Breast epithelium (tissue), 4 donors: ENCODE results near the gene ASXL1. TPM values are rescaled to one million over a fixed set of nuclear protein-coding genes. Genes with fewer than 3 reads are reported as not detected.
"Not testable (repeated sequence)": the region's sequence is repeated elsewhere in the genome, so short reads cannot be mapped to it uniquely, and the experiment has no call there.

Experiments
- DNase-seq, 2 donors: peaks; one replicate each; pipeline ENCODE4 v3.0.0-alpha.2; 2019; ENCODE audit warnings: low spot score in 2 of 2
- H3K27ac ChIP-seq, 2 donors: fragments of 200-600 bp; sonication (generic) in 1 of 2; one replicate each; pipeline ENCODE4 v1.5.1; 2016 to 2019; ENCODE audit warnings: mild to moderate bottlenecking in 1 of 2
- H3K27me3 ChIP-seq, 2 donors: fragments of 200-600 bp; sonication (generic) in 1 of 2; one replicate each; pipeline versions ENCODE4 v1.5.1 to v1.6.0; 2017 to 2019; ENCODE audit warnings: control low read depth in 1 of 2, mild to moderate bottlenecking in 1 of 2
- H3K36me3 ChIP-seq: fragments of 200-600 bp; one replicate; pipeline ENCODE4 v1.5.1; 2019
- H3K4me1 ChIP-seq, 2 donors: fragments of 200-600 bp; sonication (generic); one replicate each; pipeline ENCODE4 v1.5.1; 2016 to 2019; ENCODE audit warnings: control low read depth in 1 of 2
- H3K4me3 ChIP-seq, 3 donors: fragments of 200-600 bp; sonication (generic); 1 replicate in 2 of 3; 2 replicates in 1 of 3; pipeline ENCODE4 v1.5.1; 2016 to 2019; ENCODE audit warnings: mild to moderate bottlenecking in 3 of 3, moderate library complexity in 2 of 3
- H3K9me3 ChIP-seq, 2 donors: fragments of 200-600 bp; sonication (generic) in 1 of 2; one replicate each; pipeline ENCODE4 v1.5.1; 2016 to 2019; ENCODE audit warnings: control low read depth in 1 of 2
- CTCF ChIP-seq, 3 donors: fragments of 450-650 bp; IDR thresholded peaks; one replicate each; pipeline ENCODE4 v1.5.1; 2016 to 2017; ENCODE audit warnings: antibody characterized with exemption in 3 of 3, mild to moderate bottlenecking in 3 of 3, moderate library complexity in 3 of 3
- POLR2A ChIP-seq: fragments of 450-650 bp; IDR thresholded peaks from one replicate; pipeline ENCODE4 v1.6.1; 2016; ENCODE audit warnings: antibody characterized with exemption, mild to moderate bottlenecking, moderate library complexity
- POLR2AphosphoS5 ChIP-seq, 3 donors: sonication (generic); formaldehyde crosslinking; IDR thresholded peaks; one replicate each; pipeline ENCODE4 v1.6.1; 2017; ENCODE audit warnings: antibody characterized with exemption in 3 of 3
- intact Hi-C: fragments of 100-400 bp; cut with DNase I; formaldehyde crosslinking; loops from one replicate; pipeline ENCODE4 v1.15.1; 2023; ENCODE audit warnings: low total_unique reads
- total RNA-seq, 3 donors: library from RNA; depleted of rRNA; stranded (reverse); fragments of >200 nt; gene quantifications; one replicate each; pipeline ENCODE4 v1.1.0, GENCODE V29; 2016

The ASXL1 gene
- total RNA-seq, 3 donors from 2014 or later = 73.3 to 102 (median 97.3) TPM

DNA sequence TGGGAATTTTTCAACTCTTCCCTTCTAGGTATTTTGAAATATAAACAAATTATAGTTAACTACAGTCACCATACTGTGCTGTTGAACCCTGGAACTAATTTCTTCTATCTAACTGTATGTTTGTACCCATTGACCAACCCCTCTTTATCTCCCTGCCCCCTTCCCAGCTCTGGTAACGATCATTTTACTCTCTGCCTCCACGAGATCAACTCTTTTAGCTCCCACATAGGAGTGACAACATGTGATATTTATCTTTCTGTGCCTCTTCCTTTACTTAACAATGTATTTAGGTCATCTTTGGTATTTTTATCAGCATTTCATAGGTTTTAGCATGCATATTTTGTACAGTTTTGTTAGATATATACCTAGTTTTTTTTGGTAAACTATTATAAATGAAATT, 45.9 kb downstream of the ASXL1 start:
- Histone ChIP-seq H3K36me3 (peaks cover 4% of the 10 kb centered on the region), H3K4me3 (no peak overlapping the region), H3K27ac (no peak overlapping the region), H3K4me1 (no peaks in the 10 kb centered on the region), H3K9me3 (no peaks in the 10 kb centered on the region), H3K27me3 (no peaks in the 10 kb centered on the region)
- no peak for TF ChIP-seq POLR2A
- no peak for TF ChIP-seq POLR2AphosphoS5 (IDR thresholded peaks at IDR 0.05)
- TF ChIP-seq CTCF (IDR thresholded peaks at IDR 0.05) = no peak
- intact Hi-C loops = no loop called here
- no peak for DNase-seq

DNA sequence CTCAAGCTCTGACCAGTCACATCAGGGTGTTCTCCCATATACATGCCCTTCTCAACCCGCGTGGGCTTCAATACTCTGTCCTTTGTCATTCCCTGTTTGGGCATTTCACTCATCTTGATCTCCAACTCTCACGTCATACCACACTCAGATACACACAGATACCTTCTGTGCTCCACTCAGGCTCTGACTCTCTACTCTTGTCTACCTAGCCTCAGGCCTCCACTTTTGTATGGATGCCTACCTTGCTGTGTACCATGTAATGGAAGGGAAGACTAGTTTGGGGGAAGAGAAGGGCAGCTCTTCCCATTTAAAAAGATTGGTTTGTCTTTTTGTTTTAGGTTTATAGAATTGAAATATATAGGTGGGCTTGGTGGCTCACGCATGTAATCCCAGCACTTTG, 48.6 kb downstream of the ASXL1 start:
- TF ChIP-seq POLR2AphosphoS5 (IDR thresholded peaks at IDR 0.05) (no peak), POLR2A (no peak), CTCF (IDR thresholded peaks at IDR 0.05) (no peak)
- intact Hi-C loops = no loop called here
- Histone ChIP-seq H3K4me1 (no peaks in the 10 kb centered on the region), H3K4me3 (no peak overlapping the region), H3K27me3 (no peaks in the 10 kb centered on the region), H3K36me3 (peaks cover 4% of the 10 kb centered on the region), H3K9me3 (no peaks in the 10 kb centered on the region), H3K27ac (no peak overlapping the region)
- no peak for DNase-seq

GRCh38 chr20:32407131-32407750, 49.1 kb downstream of the ASXL1 start:
- H3K9me3 ChIP-seq, intact Hi-C loops, H3K27ac ChIP-seq, DNase-seq, H3K4me3 ChIP-seq, H3K4me1 ChIP-seq, H3K36me3 ChIP-seq, H3K27me3 ChIP-seq: not testable (repeated sequence)

- TF ChIP-seq POLR2AphosphoS5 (IDR thresholded peaks at IDR 0.05) = no peak
- no peaks in the 10 kb centered on the region for H3K4me1 ChIP-seq
- intact Hi-C loops = loop anchor here (1.0 kb wide), 1 partner anchor 42 kb away; no protein-coding TSS in a partner anchor
These were observed 54.0 kb downstream of the ASXL1 start for GRCh38 chr20:32411955-32412706.

GRCh38 chr20:32415494-32415893, 57.4 kb downstream of the ASXL1 start:
- Histone ChIP-seq H3K36me3 (no peaks in the 10 kb centered on the region), H3K4me1 (no peaks in the 10 kb centered on the region), H3K27ac (no peak overlapping the region), H3K4me3 (no peak overlapping the region), H3K9me3 (no peaks in the 10 kb centered on the region), H3K27me3 (no peaks in the 10 kb centered on the region)
- no peak for DNase-seq
- intact Hi-C loops = no loop called here
- TF ChIP-seq CTCF (IDR thresholded peaks at IDR 0.05) (no peak), POLR2A (no peak), POLR2AphosphoS5 (IDR thresholded peaks at IDR 0.05) (no peak)

More at GRCh38 chr20:32411955-32412706, 54.0 kb downstream of the ASXL1 start:
- Histone ChIP-seq H3K27me3 (no peaks in the 10 kb centered on the region), H3K27ac (no peak overlapping the region), H3K4me3 (no peak overlapping the region), H3K36me3 (no peaks in the 10 kb centered on the region), H3K9me3 (no peaks in the 10 kb centered on the region)
- DNase-seq = no peak

DNA sequence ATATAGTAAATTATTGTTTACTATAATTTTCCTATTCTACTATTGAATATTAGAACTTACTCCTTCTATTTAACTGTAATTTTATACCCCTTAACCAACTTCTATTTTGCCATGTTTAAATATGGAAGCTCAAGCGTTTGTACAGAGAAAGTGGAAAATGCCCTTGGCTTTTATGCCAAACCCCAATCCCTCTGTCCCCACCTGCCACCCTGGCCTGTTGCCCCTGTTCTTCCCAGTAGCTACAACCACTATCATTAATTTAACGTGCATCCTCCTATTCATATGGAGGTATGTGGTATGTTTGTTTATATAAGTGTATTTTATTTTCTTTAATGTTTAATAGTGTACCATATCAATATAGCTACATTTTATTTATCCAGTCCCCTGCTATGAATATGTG, 58.1 kb downstream of the ASXL1 start:
- intact Hi-C loops = no loop called here
- no peaks in the 10 kb centered on the region for H3K4me1 ChIP-seq
- no peak overlapping the region for H3K27ac ChIP-seq
- no peak for TF ChIP-seq CTCF (IDR thresholded peaks at IDR 0.05)
- TF ChIP-seq POLR2AphosphoS5 (IDR thresholded peaks at IDR 0.05) = no peak
- no peak for TF ChIP-seq POLR2A
- DNase-seq = no peak
- no peaks in the 10 kb centered on the region for H3K27me3 ChIP-seq
- no peaks in the 10 kb centered on the region for H3K36me3 ChIP-seq
- H3K4me3 ChIP-seq = no peak overlapping the region
- no peaks in the 10 kb centered on the region for H3K9me3 ChIP-seq
